Adrenal gland (tissue), 5 donors: ENCODE results near the gene SH3D19.

Source experiments
- POLR2A ChIP-seq, 2 donors: fragments of 450-650 bp; IDR thresholded peaks; one replicate each; pipeline ENCODE4 v1.6.1; 2017; ENCODE audit warnings: antibody characterized with exemption in 2 of 2, mild to moderate bottlenecking in 2 of 2, moderate library complexity in 1 of 2
- TF ChIP-seq, protein P1 (sequence below), 6 experiments: fragments of 450-650 bp in 4 of 6; fragments of 200-600 bp in 2 of 6; sonication (generic) in 1 of 6; IDR thresholded peaks; 1 replicate in 5 of 6; 2 replicates in 1 of 6; pipeline versions ENCODE4 v1.5.1 to v1.8.0; 2016 to 2021; ENCODE audit warnings: antibody characterized with exemption in 6 of 6, mild to moderate bottlenecking in 2 of 6, moderate library complexity in 1 of 6
- donor health status: DM: no; HTN: no; CAD: no.

DNA sequence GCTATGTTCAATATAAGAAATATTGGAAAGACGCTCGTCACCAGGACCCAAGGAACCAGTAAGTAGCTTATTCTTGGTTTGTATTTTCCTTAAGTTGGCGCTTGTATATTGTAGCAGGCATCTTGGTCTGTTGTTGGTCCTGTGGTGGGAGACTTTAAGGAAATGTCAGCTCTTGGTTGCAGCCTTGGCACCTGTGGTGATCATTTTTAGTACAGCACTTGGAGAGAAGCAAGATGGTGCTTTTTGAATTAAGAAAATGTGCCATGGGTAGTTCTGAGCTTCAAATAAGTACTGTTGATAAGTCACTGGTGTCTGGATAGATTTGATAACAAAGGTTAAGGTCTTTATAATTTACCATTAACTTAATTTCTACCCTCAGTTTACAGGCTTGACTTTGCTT lies 224.9 kb downstream of the SH3D19 start:
- TF ChIP-seq, protein P1, sequence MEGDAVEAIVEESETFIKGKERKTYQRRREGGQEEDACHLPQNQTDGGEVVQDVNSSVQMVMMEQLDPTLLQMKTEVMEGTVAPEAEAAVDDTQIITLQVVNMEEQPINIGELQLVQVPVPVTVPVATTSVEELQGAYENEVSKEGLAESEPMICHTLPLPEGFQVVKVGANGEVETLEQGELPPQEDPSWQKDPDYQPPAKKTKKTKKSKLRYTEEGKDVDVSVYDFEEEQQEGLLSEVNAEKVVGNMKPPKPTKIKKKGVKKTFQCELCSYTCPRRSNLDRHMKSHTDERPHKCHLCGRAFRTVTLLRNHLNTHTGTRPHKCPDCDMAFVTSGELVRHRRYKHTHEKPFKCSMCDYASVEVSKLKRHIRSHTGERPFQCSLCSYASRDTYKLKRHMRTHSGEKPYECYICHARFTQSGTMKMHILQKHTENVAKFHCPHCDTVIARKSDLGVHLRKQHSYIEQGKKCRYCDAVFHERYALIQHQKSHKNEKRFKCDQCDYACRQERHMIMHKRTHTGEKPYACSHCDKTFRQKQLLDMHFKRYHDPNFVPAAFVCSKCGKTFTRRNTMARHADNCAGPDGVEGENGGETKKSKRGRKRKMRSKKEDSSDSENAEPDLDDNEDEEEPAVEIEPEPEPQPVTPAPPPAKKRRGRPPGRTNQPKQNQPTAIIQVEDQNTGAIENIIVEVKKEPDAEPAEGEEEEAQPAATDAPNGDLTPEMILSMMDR (IDR thresholded peaks at IDR 0.05) = no peak
- TF ChIP-seq POLR2A (IDR thresholded peaks at IDR 0.05) = no peak
